Retina (tissue), 1 donor: ENCODE measurements around the gene SART3.
"Not testable (repeated sequence)": the region's sequence is repeated elsewhere in the genome, so short reads cannot be mapped to it uniquely, and the experiment has no call there.

ENCODE experiments used
- DNase-seq: peaks from one replicate; pipeline ENCODE4 v3.0.0-alpha.2; 2016

Gene SART3

DNA sequence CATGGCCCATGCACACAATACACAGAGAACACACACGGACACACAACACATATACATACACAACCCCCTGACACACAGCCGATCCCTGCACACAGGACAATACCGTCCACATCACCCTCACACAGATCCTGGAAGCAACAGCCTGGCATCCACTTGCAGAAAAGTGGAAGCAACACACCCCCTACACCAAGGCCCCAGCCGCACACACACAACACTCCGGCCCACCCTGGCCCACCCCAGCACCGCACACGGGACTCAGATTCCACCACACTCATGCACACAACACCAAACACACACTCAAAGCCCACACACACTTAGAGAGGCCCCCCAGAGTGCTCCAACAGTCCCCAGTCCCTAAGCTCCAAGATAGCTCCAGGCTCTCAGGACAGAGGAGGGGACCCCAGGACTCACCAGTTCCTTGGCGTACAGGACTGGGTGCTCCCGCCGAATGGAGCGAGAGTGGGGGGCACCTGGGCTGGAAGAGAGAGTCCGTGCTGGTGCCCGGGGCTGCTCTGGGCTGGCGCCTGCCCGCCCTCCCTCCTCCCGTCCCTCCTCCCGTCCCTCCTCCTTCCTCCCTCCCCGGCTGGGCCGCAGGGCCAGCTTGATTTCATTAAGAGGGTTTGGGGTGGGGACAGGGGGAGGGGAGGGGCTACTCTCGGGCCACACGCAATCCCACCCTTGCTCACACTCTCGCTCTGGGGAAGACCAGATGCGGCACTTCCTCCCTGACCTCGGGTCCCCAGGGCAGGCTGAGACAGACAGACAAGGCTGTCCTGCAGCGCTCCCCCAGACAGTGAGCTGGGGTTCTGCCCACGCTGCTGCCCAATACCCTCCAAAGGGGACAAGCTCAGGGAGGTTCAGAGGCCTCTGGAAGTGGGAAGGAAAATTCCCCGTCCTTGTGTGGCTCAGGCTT lies 36.8 kb upstream of the SART3 start, which contains the start of gene TMEM119:
TMEM119 (minus strand) TSS at position 526 of the 913 bp plus-strand sequence. CDS start 5,701 bp downstream, outside the sequence.
- no peak for DNase-seq

DNA sequence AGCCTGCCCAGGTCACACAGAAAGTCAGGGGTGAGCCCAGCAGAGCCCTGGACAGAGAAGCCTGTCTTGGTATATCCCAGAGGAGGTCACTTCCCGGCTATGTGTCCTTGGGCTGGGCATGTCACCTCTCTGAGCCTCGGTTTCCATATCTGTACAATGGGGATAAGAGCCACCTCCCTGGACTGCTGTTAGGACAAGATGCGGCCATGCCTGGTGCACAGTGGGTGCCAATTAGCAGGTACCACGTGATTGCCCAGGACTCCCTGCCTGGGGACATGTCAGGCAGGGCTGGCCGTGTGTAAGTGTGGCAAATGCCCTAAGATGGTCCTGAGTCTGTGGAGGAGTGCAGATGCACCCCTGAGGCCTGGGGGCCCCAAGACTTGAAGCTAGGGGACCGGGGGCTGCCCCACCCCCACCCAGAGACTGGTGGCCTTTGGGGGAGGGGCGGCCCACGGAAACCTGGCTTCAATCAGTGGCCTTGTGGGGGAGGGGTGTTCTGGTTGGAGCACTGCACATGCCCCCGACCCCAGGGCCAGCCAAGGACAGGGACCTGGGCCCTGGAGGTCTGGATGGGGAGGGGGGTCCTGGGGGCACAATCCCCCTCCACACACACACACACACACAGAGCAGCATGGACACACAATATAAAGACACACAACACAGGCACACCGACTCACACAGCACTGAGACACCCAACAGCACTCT lies 36.0 kb upstream of the SART3 start:
- DNase-seq = no peak

DNA sequence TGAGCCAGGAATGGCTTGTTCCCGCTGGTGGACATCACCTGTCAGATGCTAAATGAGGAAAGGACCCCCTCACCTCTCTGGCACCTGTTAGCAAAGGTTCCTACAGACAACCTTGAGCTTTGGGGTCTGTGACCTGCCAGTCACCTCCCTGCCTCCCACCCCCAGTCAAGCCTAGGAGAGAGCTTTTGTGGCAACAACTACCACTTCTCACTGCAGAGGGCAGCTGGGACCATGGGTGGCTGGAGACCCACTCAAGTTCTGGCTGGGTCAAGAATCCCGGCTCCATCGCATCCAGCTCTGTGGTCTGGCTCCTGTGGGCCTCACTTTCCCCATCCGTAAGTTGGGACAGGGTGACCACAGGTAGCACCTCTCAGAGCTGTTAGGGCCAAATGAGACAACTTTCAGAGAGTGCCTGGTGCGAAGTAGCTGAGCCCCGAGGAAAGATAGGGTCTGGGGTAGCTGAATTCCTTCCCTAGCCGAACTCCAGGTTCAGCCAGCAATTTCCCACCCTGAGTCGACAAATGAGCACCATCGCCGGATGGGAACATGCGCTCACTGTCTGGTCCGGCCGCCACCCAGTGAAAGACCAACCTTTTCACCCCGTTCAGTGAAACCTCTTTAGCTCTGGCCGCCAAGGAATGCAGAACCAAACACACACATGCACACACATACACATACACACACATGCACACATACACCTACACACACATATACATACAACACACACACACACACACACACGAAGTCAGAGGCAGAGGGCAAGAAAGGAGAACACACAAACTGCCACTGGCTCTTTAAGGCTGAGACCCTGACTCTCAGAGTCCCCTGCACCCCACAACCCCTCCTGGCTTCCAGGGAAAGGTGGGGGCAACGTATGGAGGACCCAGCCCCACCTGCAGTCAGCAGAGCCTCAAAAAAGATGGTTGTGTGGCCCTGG lies 35.0 kb upstream of the SART3 start:
- DNase-seq = no peak

DNA sequence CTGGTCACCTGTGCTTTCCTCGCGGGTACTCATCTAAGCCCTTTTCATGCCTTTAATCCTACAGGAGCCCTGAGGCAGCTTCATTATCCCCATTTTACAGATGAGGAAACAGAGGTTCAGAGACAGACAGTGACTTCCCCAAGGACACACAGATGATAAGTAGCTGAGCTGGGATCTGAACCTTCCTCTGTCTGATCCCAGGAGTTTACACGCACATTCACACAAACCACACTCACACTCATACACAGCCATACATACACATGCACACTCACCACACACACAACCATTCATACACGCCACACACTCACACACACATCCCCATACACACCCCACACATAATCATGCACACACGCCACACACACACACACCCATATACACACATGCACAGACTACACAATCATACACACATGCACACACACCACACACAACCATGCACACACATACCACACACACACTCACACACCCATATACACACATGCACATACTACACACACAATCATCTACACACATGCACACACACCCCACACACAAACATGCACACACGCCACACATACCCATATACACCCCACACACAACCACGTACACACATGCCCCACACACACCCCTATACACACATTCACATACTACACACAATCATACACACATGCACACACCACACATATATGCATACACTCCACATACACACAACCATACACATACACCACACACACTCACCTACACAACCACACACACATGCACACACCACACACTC lies 34.2 kb upstream of the SART3 start:
- DNase-seq = no peak

DNA sequence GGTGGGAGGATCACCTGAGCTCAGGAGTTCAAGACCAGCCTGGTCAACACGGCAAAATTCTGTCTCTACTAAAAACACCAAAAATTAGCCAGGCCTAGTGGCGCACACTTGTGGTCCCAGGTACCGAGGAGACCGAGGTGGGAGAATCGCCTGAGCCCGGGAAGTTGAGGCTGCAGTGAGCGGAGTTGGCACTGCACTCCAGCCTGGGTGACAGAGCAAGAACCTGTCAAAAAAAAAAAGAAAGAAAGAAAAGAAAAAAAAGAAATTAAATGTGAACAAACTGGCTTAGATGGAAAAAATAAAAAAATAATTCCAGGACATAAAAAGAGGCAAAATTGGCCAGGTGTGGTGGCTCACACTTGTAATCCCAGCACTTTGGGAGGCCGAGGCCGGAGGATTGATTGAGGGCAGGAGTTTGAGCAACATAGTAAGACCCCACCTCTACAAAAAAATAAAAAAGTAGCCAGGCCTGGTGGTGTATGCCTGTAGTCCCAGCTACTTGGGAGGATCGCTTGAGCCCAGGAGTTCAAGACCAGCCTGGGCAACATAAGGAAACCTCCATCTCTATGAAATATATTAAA lies 33.4 kb upstream of the SART3 start:
- no peak for DNase-seq

DNA sequence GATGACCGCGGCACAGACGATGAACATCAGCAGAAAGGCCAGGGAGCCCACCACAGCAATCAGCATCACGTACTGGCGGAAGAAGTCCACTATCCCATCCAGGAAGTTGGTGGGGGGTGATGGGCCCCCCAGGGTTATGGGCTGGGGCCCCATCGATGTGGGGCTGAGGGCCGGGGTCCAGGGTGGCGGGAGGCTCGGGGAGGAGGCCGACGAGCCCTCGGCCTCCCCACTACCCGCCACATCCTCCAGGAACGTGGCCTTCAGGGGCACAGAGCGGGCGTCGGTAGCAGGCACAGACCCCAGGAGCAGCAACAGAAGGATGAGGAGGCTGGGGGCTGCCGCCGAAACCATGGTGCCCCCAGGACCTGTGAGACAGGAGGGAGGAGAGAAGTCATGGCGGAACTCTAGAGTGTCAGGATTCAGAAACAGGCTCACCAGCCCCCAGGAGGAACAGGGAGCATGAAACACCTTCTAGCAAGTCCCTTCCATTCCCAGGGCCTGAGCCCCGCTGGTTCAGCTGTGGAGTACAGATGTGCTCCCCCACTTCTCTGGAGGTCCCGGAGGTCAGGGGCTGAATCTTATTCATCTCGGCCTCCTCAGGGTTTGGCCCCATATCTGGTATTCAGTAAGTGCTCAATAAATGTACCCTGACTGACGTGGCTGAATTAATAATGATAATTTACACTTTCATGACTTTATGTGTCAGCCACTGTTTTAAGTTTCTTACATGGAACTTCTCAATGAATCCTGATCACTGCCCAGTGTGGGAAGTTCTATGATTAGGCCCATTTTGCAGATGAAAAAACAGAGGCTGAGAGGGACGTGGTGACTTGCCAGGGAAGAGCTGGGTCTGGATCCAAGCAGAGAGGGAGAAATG lies 31.3 kb upstream of the SART3 start:
- DNase-seq = no peak

DNA sequence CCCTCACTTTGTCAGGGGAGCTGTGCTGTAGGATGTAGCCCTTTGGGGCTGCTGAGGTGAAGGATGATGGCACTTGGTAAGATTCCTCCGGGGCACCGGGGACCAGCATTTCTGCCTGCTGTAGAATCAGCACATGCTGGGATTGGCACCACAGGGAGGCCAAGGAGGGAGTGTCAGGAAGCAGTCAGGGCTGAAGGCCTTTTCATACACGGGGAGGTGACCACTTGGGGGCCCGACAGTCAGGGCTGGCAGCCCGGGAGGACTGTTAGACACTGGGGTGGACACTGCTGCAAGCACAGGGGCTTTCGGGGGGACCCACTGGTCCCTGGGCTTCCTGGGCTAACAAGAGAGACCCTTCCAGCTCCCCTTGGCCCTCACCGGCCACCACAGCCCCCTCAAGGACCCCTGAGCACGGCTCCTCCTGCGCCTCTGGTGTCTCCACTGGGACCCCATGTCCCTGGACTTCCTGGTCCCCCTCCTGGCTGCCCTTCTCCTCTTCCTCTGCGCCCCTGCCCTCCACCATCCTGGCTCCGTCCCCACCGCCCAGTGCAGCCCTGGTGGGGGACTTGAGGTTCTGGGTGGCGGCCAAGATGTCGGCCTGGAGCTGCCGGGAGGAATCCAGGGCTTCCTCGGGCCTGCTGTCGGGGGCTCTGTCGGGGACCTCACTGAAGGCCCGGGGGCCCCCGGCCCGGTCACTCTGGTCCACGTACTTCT lies 30.5 kb upstream of the SART3 start:
- DNase-seq = no peak

DNA sequence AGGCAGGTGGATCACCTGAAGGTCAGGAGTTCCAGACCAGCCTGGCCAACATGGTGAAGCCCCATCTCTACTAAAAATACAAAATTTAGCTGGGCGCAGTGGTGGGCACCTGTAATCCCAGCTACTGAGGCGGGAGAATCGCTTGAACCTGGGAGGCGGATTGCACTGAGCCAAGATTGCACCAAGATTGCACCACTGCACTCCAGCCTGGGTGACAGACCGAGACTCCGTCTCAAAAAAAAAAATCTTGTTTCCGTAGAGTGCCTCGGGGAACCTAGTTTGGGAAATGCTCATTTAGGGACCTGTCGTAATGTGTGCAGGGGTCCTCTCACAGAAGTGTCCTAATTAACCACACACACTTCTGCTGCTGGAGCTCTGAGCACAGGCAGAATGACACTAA lies 29.5 kb upstream of the SART3 start:
- DNase-seq = not testable (repeated sequence)

DNA sequence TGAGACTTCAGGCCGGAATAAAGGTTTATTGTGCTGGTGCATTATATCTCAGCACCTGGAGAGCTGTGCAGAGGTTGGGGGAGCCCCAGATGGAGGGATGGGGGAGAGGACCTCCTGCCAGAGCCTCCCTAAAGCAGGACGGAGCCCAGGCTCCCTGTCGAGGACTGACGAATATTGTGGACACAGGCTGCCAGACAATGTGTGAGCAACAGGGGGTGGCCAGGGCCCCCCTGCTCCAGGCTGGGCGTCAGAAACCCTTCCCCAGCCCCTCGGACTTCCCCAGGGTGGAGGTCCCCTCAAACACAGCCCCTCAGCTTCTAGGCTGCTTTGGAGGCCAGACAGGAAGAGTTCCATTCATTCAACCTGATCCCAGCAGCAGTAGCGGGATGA lies 28.9 kb upstream of the SART3 start:
- no peak for DNase-seq

DNA sequence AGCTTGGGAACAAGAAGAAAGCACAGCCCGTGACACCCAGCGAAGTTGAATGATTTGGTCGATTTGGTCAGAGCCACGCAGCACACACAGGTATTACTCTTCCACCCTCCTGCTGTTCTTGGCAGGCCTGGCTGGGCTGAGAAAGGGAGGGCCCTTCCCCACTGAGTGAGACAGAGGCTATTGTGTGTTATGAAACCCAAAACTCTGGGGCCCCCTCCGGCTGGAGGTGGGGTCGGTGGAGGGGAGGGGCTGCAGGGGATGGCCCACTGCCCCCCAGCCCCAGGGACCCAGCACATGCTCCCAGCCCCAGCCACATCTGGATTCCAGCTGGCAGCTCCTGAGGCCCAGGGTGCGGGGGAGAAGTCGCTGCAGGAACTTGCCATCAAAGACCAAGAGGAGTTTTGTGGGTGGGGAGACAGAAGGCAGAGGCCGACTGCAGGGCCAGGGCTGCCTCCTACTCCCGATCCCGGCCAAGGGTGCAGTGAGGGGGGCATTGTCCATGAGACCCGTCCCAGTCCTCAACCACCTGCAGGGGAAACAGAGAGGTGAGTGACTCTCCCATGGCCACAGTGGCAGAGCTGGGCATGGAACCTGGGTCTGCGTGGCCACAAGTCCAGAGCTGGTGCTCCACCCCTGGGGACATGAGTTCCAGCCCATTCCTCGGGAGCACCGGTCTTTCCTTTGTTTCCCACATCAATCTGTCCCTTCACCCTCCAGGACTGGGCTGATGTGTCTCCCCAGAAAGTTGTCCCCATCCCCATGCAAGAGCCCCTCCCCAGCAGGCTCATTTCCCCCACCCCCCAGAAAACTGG lies 28.3 kb upstream of the SART3 start:
- DNase-seq = no peak

DNA sequence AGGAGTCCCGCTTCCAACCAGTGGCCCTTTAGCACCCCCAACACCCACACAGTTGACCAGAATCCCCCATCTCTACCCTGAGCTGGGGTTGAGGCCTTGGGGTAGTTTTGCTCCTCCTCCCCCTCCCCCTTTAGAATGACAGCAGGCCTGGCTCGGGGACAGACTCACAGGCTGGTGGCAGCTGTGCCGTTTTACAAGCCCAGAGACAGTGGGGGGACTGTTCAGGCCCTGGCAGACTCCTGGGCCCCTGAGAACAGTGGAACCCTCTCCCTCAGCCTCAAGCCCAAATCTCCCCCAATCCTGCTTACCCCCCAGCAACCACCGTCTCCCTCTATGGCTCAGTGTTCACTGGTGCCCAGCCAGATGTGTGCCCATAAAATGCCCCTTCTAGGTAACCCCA lies 26.9 kb upstream of the SART3 start:
- no peak for DNase-seq

DNA sequence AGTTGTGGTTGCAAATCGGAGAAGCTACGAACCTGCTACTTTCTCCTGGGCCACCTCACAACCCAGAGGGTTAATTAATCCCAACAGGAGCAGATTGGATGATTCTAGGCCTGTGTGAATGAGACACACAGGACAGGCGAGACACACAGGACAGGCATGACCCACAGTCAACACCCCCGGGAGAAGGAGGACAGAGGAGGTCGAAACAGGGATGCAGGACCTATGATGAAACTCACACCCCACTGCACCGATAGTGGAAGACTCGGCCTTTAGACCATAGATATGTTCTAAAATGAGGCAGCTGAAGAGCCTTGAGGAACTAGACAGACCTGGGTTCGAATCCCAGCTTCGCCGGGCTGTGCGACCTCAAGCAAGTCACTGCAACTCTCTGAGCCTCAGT lies 25.3 kb upstream of the SART3 start:
- no peak for DNase-seq

DNA sequence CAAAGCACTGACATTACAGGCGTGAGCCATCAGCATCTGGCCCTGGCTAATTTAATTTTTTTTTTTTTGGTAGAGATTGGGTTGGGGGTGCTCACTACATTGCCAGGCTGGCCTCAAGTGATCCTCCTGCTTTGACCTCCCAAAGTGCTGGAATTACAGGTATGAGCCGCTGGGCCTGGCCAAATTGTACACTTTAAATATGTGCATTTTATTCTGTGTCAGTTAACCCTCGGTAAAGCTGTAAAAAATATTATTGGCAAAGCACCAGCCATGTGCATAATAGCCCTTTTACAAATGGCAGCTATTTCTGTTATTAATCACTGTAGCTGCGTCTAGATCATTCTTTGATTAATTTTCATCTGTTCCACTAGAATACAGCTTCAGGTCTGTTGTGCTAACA lies 24.9 kb upstream of the SART3 start:
- DNase-seq = no peak

DNA sequence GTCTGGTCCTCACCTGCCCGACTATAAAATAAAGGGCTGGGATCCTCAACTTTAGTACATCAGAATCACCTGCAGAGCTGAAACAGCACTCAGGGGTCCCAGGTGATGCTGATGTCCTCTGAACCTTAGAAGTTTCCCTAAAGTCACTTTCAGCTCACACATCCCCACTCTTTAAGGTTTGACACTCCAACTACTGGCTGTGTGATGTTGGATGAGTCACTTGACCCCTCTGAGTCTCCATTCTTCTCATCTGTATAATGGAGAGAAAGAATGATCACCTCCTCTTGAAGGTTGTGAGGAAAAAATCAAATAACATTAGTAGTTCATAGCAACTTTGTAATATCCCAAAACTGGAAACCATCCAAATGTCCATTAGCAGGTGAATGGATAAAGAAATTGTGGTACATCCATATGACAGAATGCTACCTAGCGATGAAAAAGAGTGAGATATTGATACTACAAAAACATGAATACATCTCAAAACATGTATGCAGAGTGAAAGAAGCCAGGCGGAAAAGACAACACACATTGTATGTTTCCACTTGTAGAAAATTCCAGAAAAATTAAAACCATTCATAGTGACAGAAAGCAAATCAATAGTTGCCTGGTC lies 23.6 kb upstream of the SART3 start:
- no peak for DNase-seq

DNA sequence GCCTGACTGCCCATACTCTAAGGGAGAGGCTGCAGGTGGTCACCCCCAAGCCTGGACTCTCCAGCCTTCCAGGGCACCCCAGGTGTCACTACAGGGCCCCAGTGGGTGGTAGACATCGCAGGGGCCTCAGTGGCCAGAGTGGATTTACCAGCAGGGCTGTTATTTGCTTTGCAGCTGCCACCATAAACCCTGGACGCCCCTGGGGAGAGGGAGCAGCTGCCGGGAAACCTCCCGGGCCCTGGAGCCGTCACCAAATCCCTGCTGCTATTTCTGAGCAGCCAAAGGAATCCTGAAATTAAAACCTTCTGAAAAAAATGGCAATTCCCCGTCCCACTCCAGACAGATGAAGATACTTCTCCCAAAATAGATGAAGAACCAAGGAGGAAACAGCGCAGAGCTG lies 23.0 kb upstream of the SART3 start:
- DNase-seq = no peak

DNA sequence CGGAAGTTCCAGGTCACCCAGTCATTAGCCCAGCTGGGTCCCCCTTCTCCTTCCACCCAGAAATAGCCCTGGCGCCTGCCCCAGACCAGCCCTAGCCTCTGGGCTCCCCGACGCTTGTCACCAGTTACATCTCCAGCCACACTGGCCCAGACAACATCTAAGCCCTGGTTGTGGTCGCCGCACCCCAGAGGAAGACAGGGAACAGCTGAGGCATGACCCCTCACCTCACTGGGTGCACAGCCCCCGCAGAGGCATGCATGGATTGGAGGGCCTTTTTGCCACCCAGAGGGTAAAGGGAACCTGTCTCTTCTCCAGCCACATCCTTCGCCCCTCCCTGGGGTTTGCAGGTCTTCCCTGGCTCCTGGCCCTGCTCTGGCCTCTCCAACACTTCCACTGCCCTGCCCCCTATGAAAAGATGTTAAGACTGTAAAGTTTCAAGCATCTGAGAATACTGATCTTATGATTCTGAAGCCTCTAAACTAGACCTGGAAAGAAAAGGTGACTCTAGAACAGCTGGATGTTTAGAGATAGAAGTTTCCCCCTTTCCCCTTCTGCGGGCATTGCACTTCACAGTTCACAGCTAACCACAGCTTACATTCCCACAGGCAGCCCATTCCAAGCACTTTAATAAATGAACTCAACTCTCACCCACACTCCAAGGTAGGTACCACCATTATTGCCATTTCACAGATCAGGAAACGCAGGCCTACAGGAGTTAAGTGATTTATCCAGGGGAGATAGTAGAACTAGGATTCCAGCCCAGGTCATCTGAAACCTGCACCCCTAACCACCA lies 22.2 kb upstream of the SART3 start:
- no peak for DNase-seq

DNA sequence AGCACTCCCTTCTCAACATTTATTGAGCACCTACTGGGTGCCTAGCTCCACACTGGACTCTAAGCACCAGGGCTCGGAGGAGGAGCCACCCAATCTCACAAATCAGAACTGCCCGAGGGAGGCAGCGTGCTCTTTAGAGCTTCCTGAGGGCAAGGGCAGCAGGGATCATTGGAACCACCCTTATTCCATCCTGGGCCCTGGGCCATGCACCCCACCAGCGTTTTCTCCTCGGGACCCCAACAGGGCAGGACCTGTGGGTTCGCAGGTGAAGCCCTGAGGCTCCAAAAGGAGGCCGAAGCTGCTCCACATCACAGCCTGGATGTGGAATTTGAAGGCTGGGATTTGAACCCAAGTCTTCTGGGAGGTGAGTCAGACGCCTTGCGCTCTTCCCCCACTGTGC lies 21.5 kb upstream of the SART3 start:
- DNase-seq = no peak
